Keratinocyte (primary cell): Measurements from ENCODE around the gene NATD1. TPM values are rescaled to one million over a fixed set of nuclear protein-coding genes. Genes with fewer than 3 reads are reported as not detected.

Experiments used
- DNase-seq: peaks from one replicate; pipeline ENCODE4 v3.0.0-alpha.2; 2011; ENCODE audit warnings: low read depth, missing footprints, low spot score
- FAIRE-seq: peaks from 2 replicates; lab custom pipeline; 2011; peaks lifted over from hg19 to GRCh38; lab: Jason Lieb, UNC
- H2AFZ ChIP-seq: 2 replicates; pipeline ENCODE4 v1.6.0; 2012; ENCODE audit warnings: low read length, control low read depth, inconsistent platforms; ENCODE audit not compliant: control insufficient read depth
- H3K27ac ChIP-seq: 2 replicates; pipeline ENCODE4 v1.5.1; 2011; ENCODE audit warnings: low read length; ENCODE audit not compliant: control insufficient read depth, insufficient read depth
- H3K27me3 ChIP-seq: 3 replicates; pipeline ENCODE4 v1.6.0; 2011; ENCODE audit warnings: low read length; ENCODE audit not compliant: control insufficient read depth, insufficient read depth; ENCODE audit errors: extremely low read depth
- H3K36me3 ChIP-seq, 2 experiments: 2 replicates in 1 of 2; 3 replicates in 1 of 2; pipeline ENCODE4 v1.5.1; 2011; ENCODE audit warnings: low read length in 2 of 2, mild to moderate bottlenecking in 1 of 2; ENCODE audit not compliant: control insufficient read depth in 2 of 2, insufficient read depth in 2 of 2; ENCODE audit errors: extremely low read depth in 1 of 2
- H3K4me1 ChIP-seq: 3 replicates; pipeline ENCODE4 v1.5.1; 2011; ENCODE audit warnings: low read length; ENCODE audit not compliant: control insufficient read depth, insufficient read depth; ENCODE audit errors: extremely low read depth
- H3K4me2 ChIP-seq: 3 replicates; pipeline ENCODE4 v1.6.0; 2011; ENCODE audit warnings: low read depth, low read length; ENCODE audit not compliant: control insufficient read depth, insufficient read depth; ENCODE audit errors: extremely low read depth
- H3K4me3 ChIP-seq, 3 experiments: fragments of 200-600 bp in 1 of 3; sonication (generic) in 1 of 3; 2 replicates in 2 of 3; 3 replicates in 1 of 3; pipeline ENCODE4 v1.5.1; 2011 to 2016; ENCODE audit warnings: low read length in 3 of 3, mild to moderate bottlenecking in 3 of 3, control low read depth in 2 of 3, inconsistent platforms in 1 of 3, low read depth in 1 of 3, mixed read lengths in 1 of 3, mixed run types in 1 of 3, moderate library complexity in 1 of 3; ENCODE audit not compliant: control insufficient read depth in 2 of 3, insufficient read depth in 2 of 3; ENCODE audit errors: extremely low read depth in 1 of 3
- H3K79me2 ChIP-seq: 2 replicates; pipeline ENCODE4 v1.6.0; 2012; ENCODE audit warnings: low read length; ENCODE audit not compliant: control insufficient read depth, insufficient read depth
- H3K9ac ChIP-seq: 3 replicates; pipeline ENCODE4 v1.6.0; 2011; ENCODE audit warnings: low read length; ENCODE audit not compliant: control insufficient read depth, insufficient read depth; ENCODE audit errors: extremely low read depth
- H3K9me1 ChIP-seq: 3 replicates; pipeline ENCODE4 v1.6.0; 2011; ENCODE audit warnings: low read length; ENCODE audit not compliant: control insufficient read depth, insufficient read depth; ENCODE audit errors: extremely low read depth
- H3K9me3 ChIP-seq: 2 replicates; pipeline ENCODE4 v1.5.1; 2012; ENCODE audit warnings: low read depth, low read length; ENCODE audit not compliant: control insufficient read depth
- H4K20me1 ChIP-seq: 3 replicates; pipeline ENCODE4 v1.6.0; 2011; ENCODE audit warnings: low read length; ENCODE audit not compliant: control insufficient read depth, insufficient read depth; ENCODE audit errors: extremely low read depth
- CTCF ChIP-seq, 3 experiments: IDR thresholded peaks in 1 of 3; conservative IDR thresholded peaks in 1 of 3; optimal IDR thresholded peaks in 1 of 3; 2 replicates in 2 of 3; 3 replicates in 1 of 3; pipeline versions ENCODE3 to v1.5.1; 2011; ENCODE audit warnings: low read length in 3 of 3, mild to moderate bottlenecking in 3 of 3, moderate library complexity in 2 of 3, control low read depth in 1 of 3, inconsistent platforms in 1 of 3; ENCODE audit not compliant: insufficient read depth in 2 of 3; ENCODE audit errors: extremely low read depth in 1 of 3
- EZH2 ChIP-seq: IDR thresholded peaks from one replicate; pipeline ENCODE4 v1.6.1; 2012; ENCODE audit warnings: inconsistent platforms, mild to moderate bottlenecking, low read length, moderate library complexity
- dilution Hi-C: fragments of 300-500 bp; cut with MboI; formaldehyde crosslinking; loops from one replicate; pipeline ENCODE4 v1.7.0; 2020; ENCODE audit warnings: low sequenced_read_pairs; ENCODE audit not compliant: extremely low pct_ligation_motif_present
- polyA plus RNA-seq, 5 experiments: library from polyadenylated mRNA; depleted of rRNA in 3 of 5; stranded (reverse) in 3 of 5; stranded (forward) in 1 of 5; unstranded in 1 of 5; fragments of >200 nt; gene quantifications; 1 replicate in 1 of 5; 2 replicates in 3 of 5; 3 replicates in 1 of 5; pipeline versions ENCODE4 v1.2.1 to v1.2.3, GENCODE V29; 2011 to 2012; ENCODE audit warnings: missing spikeins in 2 of 5, low read depth in 1 of 5, low replicate concordance in 1 of 5

Gene NATD1
- polyA plus RNA-seq, 1 donor (not counting 4 experiments of a cell fraction or from before 2014, with no cell fraction given) = 1.5 TPM

DNA sequence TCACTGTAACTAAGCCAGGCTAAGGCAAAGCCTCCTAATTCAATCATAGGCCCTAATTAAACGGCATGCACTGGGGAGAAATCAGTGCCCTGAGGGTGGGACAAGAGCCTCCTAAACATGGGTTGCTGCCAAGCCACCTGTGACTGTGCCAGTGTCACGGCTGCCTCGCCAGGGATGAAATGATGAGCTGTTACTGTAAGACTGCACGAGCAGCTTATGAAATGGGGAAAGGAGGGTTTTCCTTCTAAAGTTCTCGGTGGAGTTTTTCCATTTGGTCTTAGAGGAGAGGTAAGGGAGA, 52.0 kb downstream of the NATD1 start:
- Histone ChIP-seq H2AFZ (no peak overlapping the region), H3K4me2 (peak overlapping the region; percentile 73), H3K4me1 (peaks cover 40% of the 10 kb centered on the region), H3K36me3 (peaks cover 11 to 35% of the 10 kb centered on the region in 2 experiments), H3K9me3 (no peaks in the 10 kb centered on the region), H4K20me1 (peaks cover 35% of the 10 kb centered on the region), H3K79me2 (peaks cover 80% of the 10 kb centered on the region), H3K27ac (peak overlapping the region; percentile 63), H3K9ac (peak overlapping the region; percentile 43), H3K27me3 (no peaks in the 10 kb centered on the region), H3K4me3 (peak overlapping the region in 1 of 3 experiments; percentile 18), H3K9me1 (peaks cover 16% of the 10 kb centered on the region)
- TF ChIP-seq EZH2 (no peak), CTCF (optimal IDR thresholded peaks at IDR 0.05 in 1 of 3, IDR thresholded peaks at IDR 0.05 in 1 of 3, conservative IDR thresholded peaks at IDR 0.05 in 1 of 3; ENCODE audit: extremely low read depth in 1 of 3, insufficient read depth in 2 of 3, low read length in 3 of 3) (no peak)
- dilution Hi-C loops = no loop called here
- no peak for DNase-seq
- peak; percentile 17 for FAIRE-seq

- dilution Hi-C loops = no loop called here
Measured at GRCh38 chr17:21200590-21201297, 52.5 kb downstream of the NATD1 start.

More at GRCh38 chr17:21200590-21201297, 52.5 kb downstream of the NATD1 start:
- H2AFZ ChIP-seq = no peak overlapping the region
- peak overlapping the region in 1 of 3 experiments; percentile 18 for H3K4me3 ChIP-seq
- TF ChIP-seq CTCF (optimal IDR thresholded peaks at IDR 0.05 in 1 of 3, IDR thresholded peaks at IDR 0.05 in 1 of 3, conservative IDR thresholded peaks at IDR 0.05 in 1 of 3; ENCODE audit: extremely low read depth in 1 of 3, insufficient read depth in 2 of 3, low read length in 3 of 3) = no peak
- TF ChIP-seq EZH2 = no peak
- H4K20me1 ChIP-seq = peaks cover 35% of the 10 kb centered on the region
- H3K9ac ChIP-seq = peak overlapping the region; percentile 43
- no peaks in the 10 kb centered on the region for H3K27me3 ChIP-seq
- peak overlapping the region; percentile 63 for H3K27ac ChIP-seq
- peaks cover 45% of the 10 kb centered on the region for H3K4me1 ChIP-seq
- DNase-seq = no peak
- peak; percentile 66 for FAIRE-seq
- no peaks in the 10 kb centered on the region for H3K9me3 ChIP-seq
- peaks cover 11 to 35% of the 10 kb centered on the region in 2 experiments for H3K36me3 ChIP-seq
- peaks cover 75% of the 10 kb centered on the region for H3K79me2 ChIP-seq
- peak overlapping the region; percentile 73 for H3K4me2 ChIP-seq
- peaks cover 16% of the 10 kb centered on the region for H3K9me1 ChIP-seq
